DMS 273 treated with DMSO at 0.1 percent for 48 hours (cell line): ENCODE results near the gene EIF2A.
"Not testable (repeated sequence)": the region's sequence is repeated elsewhere in the genome, so short reads cannot be mapped to it uniquely, and the experiment has no call there.

Experiments used
- DNase-seq: peaks from one replicate; lab custom pipeline; 2025; lab: John Stamatoyannopoulos, UW

EIF2A gene

DNA sequence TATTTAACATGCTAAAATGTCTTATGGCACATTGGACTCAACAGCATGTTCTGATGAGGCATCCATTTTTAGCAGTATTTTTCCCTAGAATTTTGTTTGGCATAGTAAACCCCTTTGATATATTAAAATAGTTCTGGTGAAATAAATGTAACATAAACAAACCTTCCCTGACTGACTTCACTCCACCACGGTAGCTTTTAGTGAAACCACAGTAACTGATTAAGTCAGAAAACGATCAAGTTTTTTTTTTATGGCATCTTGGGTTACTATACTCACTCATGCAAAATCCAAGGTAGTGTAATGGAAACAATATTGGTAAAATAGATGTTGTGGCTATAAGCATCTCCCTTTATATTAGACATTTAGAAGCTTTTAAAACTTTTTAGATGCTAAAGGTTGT is 3.1 kb upstream of the EIF2A start:
- DNase-seq: no peak

DNA sequence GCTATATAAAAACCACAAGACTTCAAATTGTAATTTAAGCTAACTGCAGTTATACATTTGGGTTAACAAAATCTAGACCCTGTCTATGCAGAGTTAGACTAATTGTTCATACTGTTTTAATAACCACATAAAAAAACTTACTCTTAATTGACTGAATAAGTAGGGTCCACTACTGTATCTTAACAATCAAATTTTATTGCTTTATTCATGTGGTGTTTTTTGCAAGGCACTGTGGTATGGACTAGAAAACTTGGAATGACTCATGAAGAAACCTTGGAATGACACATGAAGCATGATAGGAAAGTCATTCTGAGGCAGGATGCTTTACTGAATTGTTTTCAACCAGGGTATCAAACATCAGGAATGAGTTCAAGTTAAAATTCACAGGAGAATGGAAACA is 2.5 kb upstream of the EIF2A start:
- DNase-seq: no peak

DNA sequence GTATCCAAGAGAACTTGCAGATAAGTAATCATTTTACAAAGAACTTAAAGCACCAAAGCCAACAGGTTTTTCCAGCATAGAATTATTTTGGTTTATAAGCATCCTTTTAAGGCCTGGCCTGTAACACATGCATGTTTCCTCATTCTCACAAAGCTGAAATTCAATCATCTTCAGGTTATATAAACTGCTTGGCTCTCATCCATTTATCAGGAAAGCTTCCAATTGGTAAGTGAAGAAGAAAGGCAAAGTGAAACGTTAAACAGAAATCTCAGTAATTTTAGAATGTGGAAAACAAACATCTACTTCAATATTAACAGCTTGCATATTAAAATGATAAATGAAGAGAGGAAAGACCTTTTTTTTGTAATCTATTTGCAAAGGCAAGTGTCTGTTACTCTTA is 1.9 kb upstream of the EIF2A start:
- peak; percentile 12 for DNase-seq

DNA sequence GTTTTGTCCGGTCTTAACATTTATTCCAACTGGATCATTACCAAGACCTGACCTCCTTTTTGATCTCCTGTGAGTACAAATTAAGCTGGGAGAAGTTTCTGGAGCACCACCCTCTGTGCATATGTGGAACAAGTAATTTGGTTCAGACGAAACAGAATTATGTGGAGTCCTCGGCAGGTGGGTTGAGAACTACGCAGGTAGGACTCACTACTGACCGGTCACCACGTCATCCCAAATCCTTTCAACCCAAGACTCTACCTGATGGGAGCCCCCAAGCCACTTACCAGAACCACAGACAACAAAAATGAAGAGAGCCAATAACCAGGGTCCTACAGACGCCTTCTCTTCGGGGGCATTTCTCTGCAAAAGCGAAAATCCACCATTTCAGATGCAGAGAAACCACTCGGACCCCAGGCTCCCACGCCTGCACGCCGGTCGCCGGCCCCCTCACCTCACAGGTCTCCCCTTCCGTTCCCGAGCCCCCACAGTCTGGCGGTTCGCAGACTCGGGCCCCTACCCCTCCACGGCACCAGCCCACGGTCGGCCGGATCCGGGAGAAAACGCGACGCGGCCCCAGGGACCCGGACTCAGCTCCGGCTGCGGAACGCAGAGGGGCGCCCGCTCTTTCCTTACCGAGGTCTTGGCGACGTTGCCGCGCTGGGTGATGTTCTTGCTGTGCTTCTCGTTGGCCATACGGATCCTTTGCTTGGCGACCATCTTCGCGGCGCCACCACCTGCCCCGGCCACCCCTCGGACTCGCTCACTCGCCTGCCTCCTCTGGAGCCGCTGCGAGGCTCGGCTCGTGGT is 965 bp upstream of the EIF2A start:
- no peak for DNase-seq

DNA sequence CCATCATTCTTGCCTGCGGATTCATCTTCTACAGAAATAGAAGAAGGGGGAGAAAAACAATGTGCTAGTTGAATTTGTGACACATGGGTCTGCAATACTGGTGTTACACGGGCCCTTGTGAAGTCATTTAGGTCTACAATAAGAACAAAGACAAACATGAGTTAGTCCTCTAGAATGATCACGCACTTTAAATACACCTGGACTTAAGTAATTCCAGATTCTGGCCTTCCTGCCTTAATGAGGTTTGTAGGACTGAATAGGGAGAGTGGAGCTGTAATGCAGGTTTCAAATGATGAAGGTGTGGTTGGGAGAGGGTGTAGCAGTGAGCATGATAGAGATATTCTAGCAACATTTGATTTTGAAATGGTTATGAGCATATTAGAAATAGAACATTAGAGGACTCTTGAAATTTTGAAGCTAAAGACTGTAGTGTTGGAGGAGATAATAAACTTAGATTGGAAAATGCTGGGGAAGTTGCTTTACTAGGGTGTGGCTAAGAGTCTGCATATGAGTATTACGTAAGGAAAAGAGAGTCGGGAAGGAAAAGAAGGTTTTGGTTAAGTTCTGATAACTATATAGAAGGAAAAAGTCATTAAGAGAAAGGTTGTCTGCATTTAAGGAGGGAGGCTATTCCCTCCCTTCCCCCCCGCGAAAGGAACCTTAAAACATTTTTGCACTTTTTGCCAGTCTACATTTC is 606 bp downstream of the EIF2A start:
- DNase-seq: no peak

DNA sequence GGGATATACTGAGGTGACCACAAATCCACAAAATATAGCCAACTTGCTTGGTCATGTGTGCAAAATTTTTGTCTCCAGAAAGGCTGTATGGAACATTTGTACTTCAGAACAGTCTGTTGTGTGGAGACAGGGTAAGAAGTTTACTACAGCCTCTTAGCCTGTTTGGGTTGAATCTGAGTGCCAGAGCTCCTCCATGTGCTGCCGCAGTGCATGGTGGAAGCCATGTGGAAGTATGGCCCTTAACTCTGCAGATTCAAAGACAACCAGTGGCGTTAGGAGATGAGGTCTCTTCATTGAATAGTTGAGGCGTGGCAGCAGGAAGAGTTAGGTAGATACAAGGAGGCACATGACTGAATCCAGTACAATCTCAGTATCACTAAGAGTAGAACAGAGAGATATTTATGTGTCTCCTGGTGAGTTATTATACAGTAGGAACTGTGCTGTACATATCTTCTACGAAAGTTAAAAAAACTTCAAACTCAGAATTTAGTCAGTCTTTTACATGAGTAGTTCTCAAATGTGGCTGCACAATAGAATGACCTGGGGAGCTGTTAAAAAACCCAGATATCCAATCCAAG is 9.4 kb downstream of the EIF2A start:
- DNase-seq: no peak

DNA sequence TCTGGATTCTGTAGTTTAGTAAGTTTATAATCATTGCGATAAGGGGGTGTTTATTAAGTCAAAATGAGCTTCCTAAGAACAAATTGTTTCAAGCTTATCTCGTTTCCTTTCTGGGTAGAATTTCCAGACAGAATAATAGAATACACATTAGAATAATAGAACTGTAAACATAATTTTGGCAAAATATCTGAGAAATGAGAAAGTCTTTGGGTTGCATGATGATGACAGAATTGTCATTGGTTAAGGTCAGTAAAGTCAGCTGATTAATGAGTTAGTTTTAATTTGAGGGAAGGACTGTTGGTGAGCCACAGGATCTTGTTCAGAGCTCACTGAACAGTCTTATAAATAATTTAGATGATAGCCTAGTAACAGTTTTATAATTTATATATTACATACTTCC is 10.2 kb downstream of the EIF2A start:
- no peak for DNase-seq

DNA sequence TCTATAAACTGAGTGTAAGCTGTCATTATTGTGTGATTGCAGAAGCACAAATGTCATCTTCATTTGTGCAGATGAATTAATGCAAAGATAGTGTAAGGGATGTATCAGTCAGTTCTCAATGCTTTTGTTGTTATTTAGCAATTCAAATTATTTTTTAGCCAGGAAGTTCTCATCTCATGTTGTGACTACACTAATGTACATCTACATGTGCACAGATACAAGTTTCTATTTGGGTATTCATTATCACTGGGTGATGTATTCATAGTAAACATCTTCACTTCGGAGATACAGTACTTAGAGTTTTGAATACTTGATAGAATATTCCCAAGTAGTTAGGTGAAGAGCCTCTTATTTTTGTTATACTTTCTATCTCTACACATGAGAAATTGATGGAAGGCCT is 11.1 kb downstream of the EIF2A start:
- no peak for DNase-seq

DNA sequence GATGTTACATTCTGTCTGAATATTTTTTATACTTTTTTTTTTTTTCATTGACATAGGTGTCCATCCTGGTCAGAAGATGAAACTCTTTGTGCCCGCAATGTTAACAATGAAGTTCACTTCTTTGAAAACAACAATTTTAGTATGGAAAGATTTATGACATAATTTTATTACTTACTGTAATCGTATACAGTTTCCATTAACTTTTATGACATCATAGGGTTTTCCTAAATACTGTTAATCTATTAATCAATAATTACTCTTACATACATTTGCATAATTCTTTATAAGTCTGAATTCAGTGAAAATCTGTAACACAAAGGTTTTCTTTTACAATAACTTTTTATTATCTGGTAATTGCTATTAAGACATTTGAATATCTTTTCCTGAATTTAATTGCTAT is 17.7 kb downstream of the EIF2A start:
- DNase-seq: no peak

DNA sequence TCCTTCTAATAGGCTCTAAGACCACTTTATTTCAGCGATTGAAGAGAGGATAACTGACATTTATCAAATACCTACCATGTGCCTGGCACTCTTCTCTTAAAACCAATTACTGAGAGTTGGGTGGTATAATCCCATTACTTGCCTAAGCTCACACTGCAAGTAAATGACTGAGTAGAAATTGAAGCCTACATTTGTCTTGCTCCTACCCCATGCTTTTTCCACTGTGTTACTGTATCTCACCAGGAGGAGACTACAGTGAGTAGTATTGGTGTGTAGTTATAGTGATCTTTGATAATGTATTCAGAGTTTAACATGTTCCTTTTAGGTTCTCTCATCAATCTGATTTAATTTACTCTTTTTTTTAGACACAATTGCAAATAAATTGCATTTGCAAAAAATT is 20.7 kb downstream of the EIF2A start:
- no peak for DNase-seq

DNA sequence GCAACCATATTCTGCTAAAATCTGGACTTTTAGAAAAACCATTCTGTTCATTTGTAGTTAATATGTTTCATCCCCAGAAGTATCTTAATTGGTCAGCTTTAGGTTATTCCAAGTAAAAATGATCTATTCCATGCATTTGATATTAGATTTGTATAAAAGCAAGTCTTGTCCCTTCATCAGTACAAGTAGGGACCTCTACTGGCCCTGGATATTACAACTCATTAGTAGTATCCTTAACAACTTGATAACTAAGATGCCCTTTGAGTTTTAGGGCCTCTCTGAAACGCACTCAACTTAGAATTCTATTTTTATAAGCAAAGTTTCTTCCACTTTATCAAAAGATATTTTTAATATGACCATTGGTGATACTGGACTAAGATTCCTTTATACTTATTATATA is 31.3 kb downstream of the EIF2A start:
- DNase-seq: no peak

DNA sequence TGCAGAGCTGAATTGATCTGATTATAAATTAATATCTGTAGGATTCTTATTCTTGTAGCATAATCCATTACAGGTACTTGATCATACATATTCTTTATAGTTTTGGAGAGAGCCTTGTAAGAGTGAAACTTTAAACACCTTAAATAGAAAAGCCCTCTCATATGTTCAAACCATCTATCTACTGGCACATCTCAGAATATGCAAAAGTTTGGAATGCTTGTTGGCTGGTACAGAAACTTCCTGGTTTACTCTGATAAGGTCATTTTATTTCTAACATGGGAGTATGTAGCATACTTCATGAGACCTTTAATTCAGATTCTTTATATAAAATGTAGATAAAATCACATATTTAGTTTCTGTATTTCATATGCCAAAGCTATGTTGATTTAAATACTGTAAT is 34.6 kb downstream of the EIF2A start:
- no peak for DNase-seq

DNA sequence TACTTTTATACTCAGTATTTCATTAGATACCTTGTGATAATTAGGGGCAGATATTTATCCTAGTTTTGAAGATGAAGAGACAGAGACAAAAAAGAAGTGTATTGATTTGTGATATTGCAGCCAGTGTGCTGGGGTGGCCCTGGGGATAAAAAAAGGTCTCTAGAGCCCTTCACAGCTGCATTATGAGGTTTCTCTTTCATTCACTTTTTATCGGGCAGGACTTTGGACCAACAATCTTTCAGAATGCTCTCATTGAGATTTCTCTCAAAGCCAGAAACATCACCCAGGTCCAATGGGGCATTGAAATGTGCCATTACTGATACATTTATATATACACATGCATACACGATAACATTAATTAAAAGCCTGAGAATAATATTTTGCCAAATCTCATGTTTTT is 36.0 kb downstream of the EIF2A start:
- DNase-seq: no peak

DNA sequence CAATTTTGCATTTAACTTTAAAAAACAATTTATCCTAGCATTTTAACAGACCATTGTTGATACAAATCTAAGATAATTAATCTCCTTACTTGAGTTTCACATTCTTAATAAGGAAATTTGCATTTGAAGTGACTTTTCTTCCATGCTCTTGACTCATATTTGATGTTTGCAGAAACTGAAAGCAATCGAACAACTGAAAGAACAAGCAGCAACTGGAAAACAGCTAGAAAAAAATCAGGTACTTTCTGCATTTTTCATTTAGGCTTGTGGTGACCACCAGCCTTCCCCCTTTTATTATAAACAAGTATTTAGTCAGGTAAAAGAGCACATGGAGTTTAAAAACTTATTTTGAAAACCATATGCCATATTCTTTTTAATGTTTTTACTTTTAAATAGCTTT is 36.4 kb downstream of the EIF2A start:
- DNase-seq: no peak

DNA sequence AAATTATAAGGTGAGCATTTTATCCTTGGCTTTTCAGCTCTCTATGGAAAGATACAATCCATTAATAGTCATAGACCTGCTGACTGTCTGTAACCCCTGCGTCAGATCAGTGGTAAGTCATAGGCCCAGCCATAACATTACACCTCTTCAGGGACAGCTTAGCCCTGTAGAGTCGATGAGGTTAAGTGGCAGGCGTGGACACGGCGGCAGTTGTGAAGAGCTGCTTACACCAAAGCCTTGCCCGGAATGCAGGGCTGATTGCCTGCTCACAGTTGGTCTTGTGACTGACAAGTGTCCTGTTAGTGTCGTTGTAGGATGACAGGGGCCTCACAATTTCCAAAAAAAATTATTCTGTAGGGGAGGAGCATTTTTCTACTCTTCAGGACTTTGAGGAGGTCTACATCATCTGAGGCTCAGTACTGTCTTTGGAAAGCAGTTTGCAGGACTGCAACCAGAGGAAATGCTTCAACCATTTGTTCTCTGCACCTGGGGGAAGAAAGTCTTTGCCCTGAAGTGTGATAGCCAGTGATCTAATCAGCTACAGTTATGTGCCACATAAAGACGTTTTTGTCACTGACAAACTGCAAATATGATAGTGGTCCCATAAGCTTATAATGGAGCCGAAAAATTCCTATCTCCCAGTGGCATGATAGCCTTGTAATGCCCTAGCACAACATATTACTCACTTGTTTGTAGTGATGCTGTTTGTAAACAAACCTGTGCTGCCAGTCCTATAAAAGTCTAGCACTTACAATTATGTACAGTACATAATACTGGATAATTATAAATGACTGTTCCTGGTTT is 41.6 kb downstream of the EIF2A start:
- DNase-seq: no peak

DNA sequence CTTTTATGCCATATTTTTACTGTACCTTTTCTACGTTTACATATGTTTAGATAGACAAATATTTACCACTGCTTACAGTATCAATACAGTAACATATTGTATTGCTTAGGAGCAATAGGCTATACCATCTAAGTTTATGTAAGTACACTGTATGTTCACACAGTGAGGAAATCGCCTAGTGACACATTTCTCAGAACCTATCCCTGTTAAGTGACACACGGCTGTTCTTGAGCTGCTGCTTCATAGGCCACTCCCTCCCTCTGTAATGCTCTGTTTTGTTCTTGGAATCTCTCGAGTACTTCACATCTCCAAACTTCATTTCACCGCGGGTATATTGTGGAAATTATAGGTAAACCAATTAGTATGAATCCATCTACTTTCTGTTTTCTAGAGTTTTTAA is 43.2 kb downstream of the EIF2A start:
- DNase-seq: no peak

DNA sequence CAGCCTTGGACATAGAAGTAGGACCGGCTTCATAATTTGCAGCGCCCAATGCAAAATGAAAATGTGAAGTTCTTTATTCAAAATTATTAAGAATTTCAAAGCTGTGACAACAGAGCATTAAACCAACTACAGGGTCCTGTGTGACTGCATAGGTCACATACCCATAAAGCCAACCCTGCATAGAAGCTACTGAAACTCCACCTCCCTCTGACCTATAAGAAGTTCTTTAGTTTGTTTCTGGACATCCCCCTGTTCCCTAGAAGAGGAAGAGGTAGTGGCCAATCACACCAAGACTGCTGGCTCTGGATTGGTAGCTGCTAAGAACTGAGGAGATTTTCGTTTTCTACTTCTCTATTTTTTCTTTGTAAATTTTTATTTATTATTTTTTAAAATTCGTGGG is 47.6 kb downstream of the EIF2A start:
- DNase-seq: no peak

DNA sequence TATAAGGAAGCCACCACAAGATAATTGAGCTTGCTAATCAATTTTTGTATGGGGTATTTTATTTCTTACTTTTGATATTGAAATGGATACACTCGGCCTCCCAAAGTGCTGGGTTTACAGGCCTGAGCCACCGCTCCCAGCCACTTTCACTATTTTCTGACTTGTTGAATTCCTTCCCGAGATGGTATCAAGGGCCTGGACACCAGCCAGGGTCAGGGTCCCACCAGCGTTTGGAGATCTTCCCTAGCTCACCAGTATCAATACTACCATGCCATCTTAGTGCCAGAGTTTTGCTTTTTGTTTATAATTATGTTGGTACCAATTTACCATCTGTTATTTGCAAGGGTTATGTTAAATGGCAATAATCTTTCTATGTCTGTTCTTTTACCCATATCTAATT is 51.1 kb downstream of the EIF2A start:
- no peak for DNase-seq

DNA sequence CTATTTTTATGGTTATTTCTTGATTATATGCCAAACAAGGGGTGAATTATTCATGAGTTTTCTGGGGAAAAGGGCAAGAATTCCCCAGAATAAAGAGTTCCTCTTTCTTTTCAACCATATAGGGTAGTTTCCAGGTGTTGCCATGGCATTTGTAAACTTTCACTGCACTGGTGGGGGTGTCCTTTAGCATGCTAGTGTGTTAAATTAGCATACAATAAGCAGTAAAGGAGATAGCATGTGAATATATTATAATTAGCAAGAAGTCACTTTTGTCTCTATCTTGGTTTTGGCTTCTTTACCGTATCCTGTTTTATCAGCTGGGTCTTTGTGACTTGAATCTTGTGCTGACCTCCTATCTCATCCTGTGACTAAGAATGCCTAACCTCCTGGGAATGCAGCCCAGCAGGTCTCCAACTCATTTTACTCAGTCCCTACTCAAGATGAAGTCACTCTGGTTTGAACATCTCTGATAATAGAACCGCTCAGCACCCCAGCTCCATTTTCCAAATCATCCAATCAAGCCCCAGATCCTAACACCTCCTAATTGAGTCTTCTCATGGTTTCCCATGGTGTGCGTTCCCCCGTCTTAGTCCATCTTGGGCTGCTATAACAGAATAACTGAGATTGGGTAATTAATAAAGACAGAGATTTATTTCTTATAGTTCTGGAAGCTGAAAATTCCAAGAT is 53.2 kb downstream of the EIF2A start:
- no peak for DNase-seq

DNA sequence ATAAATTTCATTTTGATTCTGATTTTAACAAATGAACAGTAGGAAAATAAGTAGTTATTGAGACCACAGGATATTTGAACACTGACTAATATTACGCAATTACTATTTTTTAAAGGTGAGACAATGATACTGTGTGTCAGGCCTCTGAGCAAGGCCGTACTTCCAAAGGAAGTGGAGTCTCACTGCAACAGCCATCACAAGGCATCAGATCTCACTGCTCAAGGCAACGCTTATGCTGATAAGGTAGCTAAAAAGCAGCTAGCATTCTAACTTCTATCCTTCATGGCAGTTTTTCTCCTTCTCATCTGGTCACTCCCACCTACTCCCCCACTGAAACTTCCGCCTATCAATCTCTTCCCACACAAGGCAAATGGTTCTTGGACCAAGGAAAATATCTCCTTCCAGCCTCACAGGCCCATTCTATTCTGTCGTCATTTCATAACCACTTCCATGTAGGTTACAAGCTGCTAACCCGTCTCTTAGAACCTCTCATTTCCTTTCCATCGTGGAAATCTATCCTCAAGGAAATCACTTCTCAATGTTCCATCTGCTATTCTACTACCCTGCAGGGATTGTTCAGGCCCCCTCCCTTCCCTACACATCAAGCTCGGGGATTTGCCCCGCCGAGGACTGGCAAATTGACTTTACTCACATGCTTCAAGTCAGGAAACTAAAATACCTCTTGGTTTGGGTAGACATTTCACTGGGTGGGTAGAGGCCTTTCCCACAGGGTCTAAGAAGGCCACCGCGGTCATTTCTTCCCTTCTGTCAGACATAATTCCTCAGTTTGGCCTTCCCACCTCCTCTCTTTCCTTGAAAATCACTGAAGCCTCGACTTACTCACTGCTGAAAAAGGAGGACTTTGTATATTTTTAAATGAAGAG is 54.3 kb downstream of the EIF2A start:
- DNase-seq: not testable (repeated sequence)
